Dedifferentiated amniotic fluid mesenchymal stem cell (primary cell): ENCODE data around the gene MEIS2.

Experiments
- DNase-seq: peaks from one replicate; pipeline ENCODE4 v3.0.0-alpha.2; 2016; ENCODE audit errors: extremely low spot score

Gene MEIS2

DNA sequence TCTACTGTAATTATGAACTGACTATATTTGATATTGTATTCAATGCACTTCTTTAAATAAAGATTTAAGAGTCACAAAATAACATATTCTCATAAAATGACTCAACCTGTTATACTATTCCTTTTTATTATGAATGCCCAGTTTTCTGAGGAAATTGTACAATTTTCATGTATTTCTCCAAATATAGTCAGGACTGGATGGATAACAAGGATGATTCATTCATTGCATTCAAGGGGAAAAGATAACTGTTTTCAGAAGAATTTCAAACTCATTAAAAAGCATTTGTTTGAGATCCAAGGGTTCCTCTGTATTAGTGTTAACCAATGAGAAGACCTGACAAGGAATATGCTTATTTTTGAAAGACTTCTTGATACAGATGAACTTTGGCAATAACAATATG is 163.7 kb downstream of the MEIS2 start:
- no peak for DNase-seq

- no peak for DNase-seq
These were observed 166.9 kb downstream of the MEIS2 start for GRCh38 chr15:36933255-36933990.

DNA sequence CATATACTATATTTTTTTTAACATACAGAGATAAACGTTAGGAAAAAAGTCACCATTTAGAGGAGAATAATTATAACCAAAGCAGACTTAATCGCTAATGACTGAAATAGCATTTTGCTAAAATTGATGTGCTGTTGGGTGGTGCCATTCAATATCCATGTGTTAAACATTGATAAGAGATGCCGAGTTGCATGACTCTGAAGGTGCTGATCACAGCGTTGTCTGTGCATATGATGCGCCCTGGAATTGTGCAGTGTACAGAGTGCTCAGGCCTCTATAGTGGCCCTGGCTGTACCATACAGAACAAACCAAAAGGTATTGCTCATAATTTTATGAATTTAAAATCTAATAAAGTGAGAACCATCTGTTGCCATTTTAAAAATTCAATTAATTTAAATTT is 168.3 kb downstream of the MEIS2 start:
- DNase-seq = no peak

DNA sequence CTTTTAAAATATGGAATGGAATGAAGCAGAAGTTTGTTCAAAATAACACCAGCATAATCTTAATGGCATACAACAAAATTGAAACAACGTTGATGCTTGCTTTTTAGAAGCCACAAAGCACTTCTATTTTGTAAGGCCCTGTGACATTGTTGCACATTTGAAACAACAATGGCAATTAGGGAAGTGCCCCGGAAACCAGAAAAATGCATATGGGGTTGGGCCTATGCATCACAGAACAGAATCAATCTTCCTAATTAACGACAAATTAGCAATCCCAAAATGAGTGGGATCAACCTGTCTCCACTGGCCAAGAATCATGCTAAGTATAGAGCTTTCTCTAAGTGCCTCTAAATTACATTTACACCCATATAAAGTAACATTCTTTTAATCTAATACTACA is 168.9 kb downstream of the MEIS2 start:
- no peak for DNase-seq

DNA sequence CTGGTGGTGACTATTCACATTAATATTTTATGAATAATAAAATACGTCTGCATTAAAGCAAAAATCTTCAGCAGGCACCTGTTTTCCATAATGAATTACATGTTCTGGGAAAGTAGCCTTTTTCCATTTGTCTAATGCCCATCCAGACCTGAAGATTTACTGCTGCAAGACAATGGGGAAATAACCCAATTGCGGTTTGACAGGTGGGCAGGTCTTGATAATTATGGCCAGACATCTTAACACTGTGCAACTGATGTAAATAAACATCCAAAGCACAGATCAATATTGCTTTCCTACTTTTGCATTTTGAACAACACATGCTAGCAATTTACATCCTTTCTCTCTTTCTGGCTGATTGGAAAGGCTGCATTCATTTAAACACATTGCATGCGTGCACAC is 173.9 kb downstream of the MEIS2 start:
- DNase-seq = no peak

DNA sequence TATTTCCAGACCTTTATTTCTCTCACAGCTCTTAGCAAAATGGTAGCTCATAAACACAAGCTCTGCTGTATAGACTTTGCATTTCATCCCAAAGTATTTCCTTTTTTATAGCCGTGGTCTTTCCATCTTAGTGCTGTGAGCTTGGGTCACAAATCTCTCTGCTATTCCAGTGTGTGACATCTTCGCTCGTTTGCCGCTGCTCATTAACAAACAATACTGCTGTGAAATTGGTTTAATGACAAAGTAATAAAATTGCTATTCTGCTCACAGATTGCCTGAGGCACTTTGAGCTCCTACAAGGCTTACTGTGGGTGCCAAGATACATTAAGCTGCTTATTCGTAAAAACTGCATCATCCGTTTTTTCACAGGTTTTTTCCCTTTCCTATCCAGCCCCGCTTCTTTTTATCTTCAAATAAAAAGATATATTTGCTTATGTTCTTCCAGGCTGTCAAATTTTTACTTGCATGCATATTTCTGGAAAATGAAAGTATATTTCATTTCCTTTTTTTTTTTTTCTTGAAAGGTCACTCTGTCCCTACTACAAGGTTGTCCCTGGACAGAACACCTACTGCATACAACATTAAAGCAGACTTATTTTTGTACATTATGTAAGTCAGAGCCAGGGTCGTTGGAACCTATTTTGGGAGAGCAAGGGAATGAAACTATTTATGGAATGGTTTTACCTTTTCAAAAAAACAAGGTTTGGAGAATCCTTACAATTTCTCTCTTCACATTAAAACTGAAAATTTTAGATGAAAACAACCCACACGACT is 174.5 kb downstream of the MEIS2 start:
- no peak for DNase-seq

- DNase-seq = no peak
These were observed 175.3 kb downstream of the MEIS2 start for GRCh38 chr15:36925049-36925448.

- no peak for DNase-seq
These were observed 176.3 kb downstream of the MEIS2 start for GRCh38 chr15:36924034-36924433.

DNA sequence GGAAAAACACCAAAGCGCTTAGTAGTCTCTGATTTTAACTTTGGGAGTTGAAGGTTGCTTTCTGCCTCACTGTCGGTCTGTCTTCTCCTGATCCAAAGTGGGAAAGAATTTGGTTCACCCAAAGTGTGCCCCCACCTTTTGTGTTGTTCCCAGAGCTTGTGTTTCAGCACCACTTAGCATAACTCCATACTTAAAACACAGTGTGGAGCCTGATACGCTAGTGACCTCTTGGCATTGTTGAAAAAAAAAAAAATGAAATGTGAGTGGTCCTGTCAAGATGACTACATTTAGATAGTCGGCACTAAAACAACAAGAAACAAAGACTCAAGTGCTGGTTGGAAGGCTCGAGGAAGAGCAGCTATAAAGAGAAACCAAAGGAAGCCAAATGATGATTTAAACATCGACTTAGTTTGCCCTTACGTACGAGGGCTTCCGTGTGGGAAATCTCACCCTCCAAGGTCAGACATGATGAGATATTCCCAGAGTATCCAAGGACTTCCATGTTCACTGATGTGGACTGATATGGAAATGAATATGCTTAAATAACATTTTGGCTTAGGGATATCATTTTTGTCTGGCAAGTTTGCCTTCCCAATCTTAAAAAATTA is 178.8 kb downstream of the MEIS2 start:
- DNase-seq = no peak

GRCh38 chr15:36917411-36918267 is 182.7 kb downstream of the MEIS2 start:
- no peak for DNase-seq

DNA sequence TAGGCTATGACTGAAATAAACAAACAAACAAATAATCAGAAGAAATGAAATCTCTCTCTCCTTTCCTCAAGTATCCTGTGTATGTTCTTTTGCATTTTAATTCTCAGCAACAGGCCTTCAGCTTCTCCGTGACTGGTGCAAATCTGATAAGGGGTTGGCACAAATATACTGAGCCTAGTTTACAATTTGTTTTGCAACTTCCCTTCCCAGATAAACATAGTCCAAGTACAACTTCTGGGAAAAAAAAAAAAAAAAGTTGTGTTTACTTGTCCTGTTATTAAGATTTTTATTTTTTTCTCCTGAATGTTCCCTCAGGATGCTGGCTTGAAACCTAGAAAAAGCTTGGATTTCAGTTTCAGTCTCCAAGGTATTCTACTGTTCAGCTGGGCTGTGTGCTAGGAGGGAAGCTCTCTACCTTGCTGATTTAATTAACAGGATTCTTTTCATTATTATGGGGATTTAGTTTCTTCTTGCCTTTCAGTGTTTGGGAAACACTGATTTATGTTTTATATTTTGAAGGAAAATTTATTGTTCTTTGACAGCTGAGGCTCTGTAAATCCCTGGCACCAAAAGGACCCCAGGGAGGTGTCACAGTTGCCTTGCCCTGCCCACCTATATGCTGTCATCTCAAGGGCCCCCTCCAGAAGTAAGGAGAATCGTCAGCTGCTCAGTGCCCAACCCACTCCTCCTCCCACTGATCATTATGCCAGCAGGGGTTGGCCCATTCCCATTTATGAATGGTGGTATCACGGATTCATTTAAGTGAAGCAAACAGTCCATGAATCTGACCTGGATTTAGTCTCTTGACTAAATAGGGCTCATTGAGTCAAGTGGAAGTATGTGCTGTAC is 185.2 kb downstream of the MEIS2 start:
- DNase-seq = no peak

DNA sequence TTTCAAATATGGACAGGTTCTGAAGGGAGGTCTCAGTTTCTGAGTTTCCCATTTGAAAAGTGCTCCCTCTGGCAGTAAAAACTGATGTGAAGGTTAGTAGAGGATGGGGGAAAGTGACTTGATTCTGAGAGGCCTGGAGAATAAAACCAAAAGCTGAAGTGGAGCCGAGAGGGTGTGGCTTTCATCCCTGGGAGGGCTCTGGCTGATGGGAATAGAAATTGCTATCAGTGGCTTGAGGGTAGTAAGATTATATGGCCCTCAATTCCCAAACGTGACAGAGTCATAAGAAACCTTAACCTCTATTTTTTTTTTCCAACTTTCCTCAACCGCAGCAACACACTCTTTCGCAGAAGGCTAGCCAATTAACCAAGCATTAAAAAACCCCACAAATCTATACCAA is 185.9 kb downstream of the MEIS2 start:
- no peak for DNase-seq

DNA sequence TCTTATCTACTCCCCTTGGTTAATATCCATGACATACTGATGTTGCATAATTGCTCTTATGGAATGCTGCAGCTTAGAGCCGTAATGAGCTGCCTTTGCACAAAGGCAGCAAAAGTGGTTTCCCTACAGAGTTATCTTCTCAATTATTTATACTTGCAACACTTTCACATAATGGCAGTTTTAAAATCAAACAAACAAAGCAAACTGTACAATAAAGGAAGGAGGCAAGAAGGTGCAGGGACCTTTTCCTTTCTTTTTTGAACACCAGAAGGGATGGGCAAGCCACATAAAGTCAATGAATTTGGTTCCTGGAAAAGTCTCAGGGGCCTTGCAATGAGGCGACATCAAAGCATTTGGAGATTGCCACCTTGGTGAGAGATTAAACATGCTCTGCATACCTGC is 188.0 kb downstream of the MEIS2 start:
- no peak for DNase-seq

DNA sequence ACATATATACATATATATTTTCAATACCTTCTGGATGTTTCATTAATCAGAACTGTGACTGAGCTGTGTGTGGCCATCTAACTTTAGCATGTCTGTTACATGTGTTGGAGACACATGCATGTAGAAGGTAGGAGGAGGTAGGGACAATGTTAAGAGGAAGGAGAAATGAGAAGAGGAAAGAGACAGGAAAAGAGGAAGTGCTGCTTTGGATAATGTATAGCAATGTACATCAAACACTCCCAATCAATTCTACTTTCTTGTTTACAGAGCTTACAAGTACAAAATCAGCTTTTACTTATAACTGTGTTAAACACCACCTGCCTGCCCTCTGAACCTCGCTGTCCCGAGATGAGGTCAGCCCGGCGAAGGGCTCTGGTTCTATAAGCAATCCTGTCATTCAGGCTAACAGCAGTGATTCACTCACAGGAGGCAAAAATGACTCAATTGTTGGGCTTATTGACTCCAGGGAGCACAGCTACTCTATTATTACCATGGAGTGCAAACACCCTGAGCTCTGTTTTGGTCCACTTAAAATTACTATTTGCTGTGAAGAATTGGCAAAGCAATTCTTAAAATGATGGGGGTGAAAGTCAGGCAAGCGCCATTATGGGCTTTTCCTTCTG is 188.9 kb downstream of the MEIS2 start:
- no peak for DNase-seq

- no peak for DNase-seq
These were observed 191.4 kb downstream of the MEIS2 start for GRCh38 chr15:36908991-36909390.

GRCh38 chr15:36907295-36907694 is 193.1 kb downstream of the MEIS2 start:
- DNase-seq = no peak

DNA sequence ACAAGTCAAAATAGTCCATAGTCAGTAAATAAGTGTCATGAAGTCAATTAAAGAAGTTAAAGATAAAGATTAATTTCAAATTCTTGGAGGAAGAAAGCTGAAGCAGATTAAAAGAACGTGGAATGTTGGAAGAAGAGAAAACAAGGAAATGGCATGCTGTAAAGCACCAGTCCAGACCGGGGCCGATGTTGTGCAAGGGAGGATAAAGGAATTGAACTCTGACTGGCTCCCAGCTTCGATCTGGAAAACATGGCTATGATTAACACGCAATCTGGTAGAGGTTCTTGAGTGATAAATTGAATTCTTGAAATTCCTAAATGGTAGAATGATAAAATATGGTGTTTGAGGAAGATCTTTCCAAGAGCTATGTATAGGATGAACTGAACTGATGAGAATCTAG is 194.4 kb downstream of the MEIS2 start:
- DNase-seq = no peak

DNA sequence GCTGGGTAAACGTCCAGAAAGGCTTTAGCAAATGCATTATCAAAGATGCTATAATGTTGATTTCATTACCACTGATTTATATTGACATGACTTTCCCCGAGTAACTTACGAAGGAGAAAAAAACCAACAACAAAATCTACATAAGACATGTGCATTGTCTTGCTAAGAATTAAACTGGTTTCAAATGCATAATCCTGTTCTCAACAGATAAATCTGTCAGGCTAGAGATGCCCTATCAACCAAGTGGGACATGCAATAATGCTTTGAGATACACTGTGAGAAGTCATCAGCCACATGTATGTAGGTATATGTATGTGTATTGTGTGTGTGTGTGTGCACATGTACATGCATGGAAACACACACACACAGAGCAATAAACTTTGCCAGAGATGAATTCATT is 195.6 kb downstream of the MEIS2 start:
- no peak for DNase-seq

- DNase-seq = no peak
These were observed 196.3 kb downstream of the MEIS2 start for GRCh38 chr15:36903922-36904556.

DNA sequence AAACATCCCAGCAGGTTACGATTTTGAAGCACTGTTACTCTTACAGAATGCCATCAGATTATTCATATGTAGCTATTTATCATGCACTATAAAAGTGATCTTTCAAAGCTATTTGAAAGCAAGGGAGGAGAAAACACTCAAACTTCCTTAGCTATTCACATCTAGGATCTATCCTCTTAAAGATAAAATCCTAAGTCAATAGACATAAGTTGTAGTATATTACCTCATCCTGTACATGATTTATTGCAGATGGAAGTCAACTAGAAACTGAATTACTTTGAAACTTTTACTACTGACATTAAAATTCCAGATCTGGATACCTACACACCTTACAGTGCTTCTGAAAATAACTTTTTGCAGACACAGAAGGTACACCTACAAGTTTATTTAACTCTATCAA is 197.2 kb downstream of the MEIS2 start:
- no peak for DNase-seq
